Measurements from ENCODE around the gene TEAD4.

Gene TEAD4

GRCh38 chr12:2959192-2959504, at the start of gene TEAD4:
TEAD4 (plus strand) TSS chr12:2959397.
- H3K27me3 Mint-ChIP-seq (ENCODE audit: low read depth) = peaks cover 40% of the 10 kb centered on the region
- peak within 1 kb of the TSS; percentile 90 to 95 (median 92) for H3K4me3 Mint-ChIP-seq
- TF ChIP-seq, protein P1, sequence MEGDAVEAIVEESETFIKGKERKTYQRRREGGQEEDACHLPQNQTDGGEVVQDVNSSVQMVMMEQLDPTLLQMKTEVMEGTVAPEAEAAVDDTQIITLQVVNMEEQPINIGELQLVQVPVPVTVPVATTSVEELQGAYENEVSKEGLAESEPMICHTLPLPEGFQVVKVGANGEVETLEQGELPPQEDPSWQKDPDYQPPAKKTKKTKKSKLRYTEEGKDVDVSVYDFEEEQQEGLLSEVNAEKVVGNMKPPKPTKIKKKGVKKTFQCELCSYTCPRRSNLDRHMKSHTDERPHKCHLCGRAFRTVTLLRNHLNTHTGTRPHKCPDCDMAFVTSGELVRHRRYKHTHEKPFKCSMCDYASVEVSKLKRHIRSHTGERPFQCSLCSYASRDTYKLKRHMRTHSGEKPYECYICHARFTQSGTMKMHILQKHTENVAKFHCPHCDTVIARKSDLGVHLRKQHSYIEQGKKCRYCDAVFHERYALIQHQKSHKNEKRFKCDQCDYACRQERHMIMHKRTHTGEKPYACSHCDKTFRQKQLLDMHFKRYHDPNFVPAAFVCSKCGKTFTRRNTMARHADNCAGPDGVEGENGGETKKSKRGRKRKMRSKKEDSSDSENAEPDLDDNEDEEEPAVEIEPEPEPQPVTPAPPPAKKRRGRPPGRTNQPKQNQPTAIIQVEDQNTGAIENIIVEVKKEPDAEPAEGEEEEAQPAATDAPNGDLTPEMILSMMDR (IDR thresholded peaks at IDR 0.05; ENCODE audit: unreplicated experiment in 3 of 3) = no peak
- peak within 1 kb of the TSS; percentile 58 to 88 (median 87) for H3K27ac Mint-ChIP-seq
- no peaks in the 10 kb centered on the region for H3K9me3 Mint-ChIP-seq
- peaks cover 36% of the 10 kb centered on the region for H3K4me1 Mint-ChIP-seq
- H3K36me3 Mint-ChIP-seq (ENCODE audit: low read depth) = no peaks in the 10 kb centered on the region

GRCh38 chr12:2912216-2912575, 47.0 kb upstream of the TEAD4 start:
- Mint-ChIP-seq H3K27ac (no peak overlapping the region), H3K36me3 (ENCODE audit: low read depth) (peaks cover 52% of the 10 kb centered on the region), H3K27me3 (ENCODE audit: low read depth) (no peaks in the 10 kb centered on the region), H3K9me3 (no peaks in the 10 kb centered on the region), H3K4me3 (no peak overlapping the region), H3K4me1 (no peaks in the 10 kb centered on the region)
- TF ChIP-seq, protein P1 (IDR thresholded peaks at IDR 0.05; ENCODE audit: unreplicated experiment in 3 of 3) = no peak

DNA sequence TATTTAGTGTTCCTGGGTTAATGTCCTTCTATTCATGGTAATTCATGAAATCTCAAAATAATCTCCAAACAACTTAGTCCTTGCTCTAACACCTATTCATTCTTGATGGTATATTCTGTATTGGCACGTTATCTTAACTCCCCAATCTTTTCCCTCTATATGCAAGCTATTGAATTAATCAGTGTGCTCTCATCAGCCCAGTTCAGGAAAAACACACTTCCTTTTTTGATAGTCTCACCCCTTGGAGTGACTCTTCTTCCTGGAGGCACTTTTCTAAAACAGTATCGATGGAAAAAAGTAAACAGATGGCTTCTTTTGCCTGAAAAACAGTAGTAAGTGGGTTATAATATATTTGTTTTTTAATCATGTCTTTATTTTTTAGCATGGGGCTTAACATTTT, 39.9 kb upstream of the TEAD4 start:
- H3K4me3 Mint-ChIP-seq = no peak overlapping the region
- TF ChIP-seq, protein P1 (IDR thresholded peaks at IDR 0.05; ENCODE audit: unreplicated experiment in 3 of 3) = no peak

DNA sequence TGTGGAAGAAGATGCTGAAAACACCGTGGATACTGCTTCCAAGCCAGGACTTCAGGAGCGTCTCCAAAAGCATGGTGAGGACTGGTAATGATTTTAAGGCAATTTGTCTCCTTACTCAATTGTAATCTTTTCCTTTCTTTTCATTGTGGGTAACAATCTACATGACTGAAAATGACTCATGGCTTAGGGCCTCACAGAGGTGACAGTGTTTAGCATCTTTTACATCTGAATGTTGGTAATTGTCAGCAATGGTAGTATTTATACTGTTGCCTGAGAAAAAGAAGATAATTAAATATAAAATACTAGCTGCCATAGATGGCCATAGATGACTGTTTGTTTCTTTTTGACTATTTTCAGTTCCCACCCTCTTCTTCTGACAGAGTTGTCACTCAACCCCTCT, 36.9 kb upstream of the TEAD4 start:
- peaks cover 4% of the 10 kb centered on the region for H3K27me3 Mint-ChIP-seq (ENCODE audit: low read depth)
- no peaks in the 10 kb centered on the region for H3K4me1 Mint-ChIP-seq
- no peak overlapping the region for H3K27ac Mint-ChIP-seq
- TF ChIP-seq, protein P1 (IDR thresholded peaks at IDR 0.05; ENCODE audit: unreplicated experiment in 3 of 3) = no peak
- no peak overlapping the region for H3K4me3 Mint-ChIP-seq
- H3K9me3 Mint-ChIP-seq = no peaks in the 10 kb centered on the region
- H3K36me3 Mint-ChIP-seq (ENCODE audit: low read depth) = peaks cover 60% of the 10 kb centered on the region

More for the DNA sequence above, 39.9 kb upstream of the TEAD4 start:
- no peaks in the 10 kb centered on the region for H3K9me3 Mint-ChIP-seq
- H3K36me3 Mint-ChIP-seq (ENCODE audit: low read depth) = peaks cover 64% of the 10 kb centered on the region
- no peaks in the 10 kb centered on the region for H3K4me1 Mint-ChIP-seq
- no peak overlapping the region for H3K27ac Mint-ChIP-seq
- peaks cover 4% of the 10 kb centered on the region for H3K27me3 Mint-ChIP-seq (ENCODE audit: low read depth)

- Mint-ChIP-seq H3K36me3 (ENCODE audit: low read depth) (peaks cover 67% of the 10 kb centered on the region), H3K9me3 (no peaks in the 10 kb centered on the region), H3K4me3 (no peak overlapping the region), H3K27ac (no peak overlapping the region), H3K4me1 (no peaks in the 10 kb centered on the region), H3K27me3 (ENCODE audit: low read depth) (peaks cover 4% of the 10 kb centered on the region)
- TF ChIP-seq, protein P1 (IDR thresholded peaks at IDR 0.05; ENCODE audit: unreplicated experiment in 3 of 3) = no peak
Measured at GRCh38 chr12:2923057-2923456, 36.1 kb upstream of the TEAD4 start.

DNA sequence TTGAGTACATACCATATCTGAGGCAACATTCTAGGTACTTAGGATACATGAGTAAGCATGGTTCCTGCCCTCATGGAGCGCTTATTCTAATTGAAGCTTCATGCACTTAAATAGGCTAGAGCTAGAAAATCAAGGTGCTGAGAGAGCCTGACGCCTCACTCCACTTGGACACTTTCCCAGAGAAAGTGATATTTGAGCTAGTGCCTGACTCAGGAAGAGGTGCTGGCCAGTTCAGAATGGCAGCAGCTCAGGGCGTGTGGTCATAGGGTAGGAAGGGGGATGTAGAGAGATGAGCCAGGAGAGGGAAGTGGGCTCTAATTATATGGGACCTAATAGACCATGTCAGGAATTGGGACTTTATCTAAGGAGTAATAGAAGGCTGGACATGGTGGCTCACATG, 35.2 kb upstream of the TEAD4 start:
- Mint-ChIP-seq H3K9me3 (no peaks in the 10 kb centered on the region), H3K27me3 (ENCODE audit: low read depth) (peaks cover 4% of the 10 kb centered on the region), H3K36me3 (ENCODE audit: low read depth) (peaks cover 73% of the 10 kb centered on the region), H3K27ac (no peak overlapping the region), H3K4me1 (no peaks in the 10 kb centered on the region), H3K4me3 (no peak overlapping the region)
- TF ChIP-seq, protein P1 (IDR thresholded peaks at IDR 0.05; ENCODE audit: unreplicated experiment in 3 of 3) = no peak
